IPS DF 19.7 (cell line): ENCODE data around the gene PGR.

ENCODE experiments used
- DNase-seq: peaks from one replicate; pipeline ENCODE4 v3.0.0-alpha.2; 2013; ENCODE audit warnings: low read depth, low spot score

The PGR gene

DNA sequence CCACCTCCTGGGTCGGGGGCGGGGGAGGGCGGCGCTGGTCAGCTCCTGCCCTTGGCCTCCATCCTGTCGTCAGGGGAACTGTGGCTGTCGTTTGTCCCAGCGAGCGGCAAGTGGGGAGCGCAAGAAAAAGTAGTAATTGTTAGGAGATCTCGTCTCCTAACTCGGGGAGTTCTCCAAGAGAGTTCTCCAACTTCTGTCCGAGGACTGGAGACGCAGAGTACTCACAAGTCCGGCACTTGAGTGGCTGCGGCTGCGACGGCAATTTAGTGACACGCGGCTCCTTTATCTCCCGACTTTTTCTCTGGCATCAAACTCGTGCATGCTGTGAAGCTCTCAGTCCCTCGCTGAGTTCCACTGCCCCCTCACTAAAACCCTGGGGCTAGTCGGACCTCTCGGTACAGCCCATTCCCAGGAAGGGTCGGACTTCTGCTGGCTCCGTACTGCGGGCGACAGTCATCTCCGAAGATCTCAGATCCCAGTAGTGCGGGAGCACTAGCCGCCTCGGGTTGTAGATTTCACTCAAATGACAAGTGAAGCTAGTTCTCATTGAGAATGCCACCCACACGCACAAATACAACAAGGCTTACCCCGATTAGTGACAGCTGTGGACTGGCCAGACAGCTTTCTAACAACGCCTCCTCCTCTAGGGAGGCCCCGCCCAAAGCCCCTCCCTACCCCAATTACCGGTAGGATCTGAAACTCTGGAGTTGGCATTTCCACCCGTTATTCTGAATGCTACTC, at the start of gene PGR:
Gene PGR (minus strand): TSS at position 611 of the 741 bp plus-strand sequence. CDS start 743 bp downstream, outside the sequence.
- DNase-seq: no peak

- no peak for DNase-seq
Measured at GRCh38 chr11:101176381-101176780, 46.8 kb upstream of the PGR start.

- DNase-seq: no peak
Measured at GRCh38 chr11:101169944-101170343, 40.3 kb upstream of the PGR start.

DNA sequence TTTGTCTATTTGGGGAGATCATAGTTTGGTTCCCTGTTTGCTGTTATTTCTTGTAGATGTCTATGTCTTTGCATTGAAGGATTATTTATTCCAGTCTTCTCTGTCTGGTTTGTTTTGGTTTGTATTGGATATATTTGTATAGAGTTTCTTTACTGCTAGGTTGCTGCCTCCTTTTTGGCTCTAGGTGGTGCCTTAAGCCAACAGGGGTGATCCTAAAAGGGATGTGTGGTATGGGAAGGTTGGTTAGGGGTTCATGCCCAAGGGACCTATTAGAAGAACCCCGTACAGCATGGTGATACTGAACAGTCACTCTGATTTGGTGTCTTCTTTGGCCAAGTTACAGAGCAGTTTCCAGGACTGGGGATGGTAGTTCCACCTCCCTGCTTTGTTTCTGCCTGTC, 36.4 kb upstream of the PGR start:
- DNase-seq: no peak

DNA sequence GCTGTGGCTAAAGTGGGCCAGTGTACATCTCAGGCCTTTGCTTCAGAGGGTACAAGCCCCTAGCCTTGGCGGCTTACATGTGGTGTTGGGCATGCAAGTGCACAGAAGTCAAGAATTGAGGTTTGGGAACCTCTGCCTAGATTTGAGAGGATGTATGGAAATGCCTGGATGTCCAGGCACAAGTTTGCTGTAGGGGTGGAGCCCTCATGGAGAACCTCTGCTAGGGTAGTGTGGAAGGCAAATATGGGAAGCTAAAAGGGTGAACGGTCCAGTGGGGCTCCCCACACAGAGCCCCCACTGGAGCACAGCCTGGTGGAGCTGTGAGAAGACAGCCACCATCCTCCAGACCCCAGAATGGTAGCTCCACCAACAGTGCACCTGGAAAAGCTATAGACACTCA, 28.5 kb upstream of the PGR start:
- DNase-seq: no peak

DNA sequence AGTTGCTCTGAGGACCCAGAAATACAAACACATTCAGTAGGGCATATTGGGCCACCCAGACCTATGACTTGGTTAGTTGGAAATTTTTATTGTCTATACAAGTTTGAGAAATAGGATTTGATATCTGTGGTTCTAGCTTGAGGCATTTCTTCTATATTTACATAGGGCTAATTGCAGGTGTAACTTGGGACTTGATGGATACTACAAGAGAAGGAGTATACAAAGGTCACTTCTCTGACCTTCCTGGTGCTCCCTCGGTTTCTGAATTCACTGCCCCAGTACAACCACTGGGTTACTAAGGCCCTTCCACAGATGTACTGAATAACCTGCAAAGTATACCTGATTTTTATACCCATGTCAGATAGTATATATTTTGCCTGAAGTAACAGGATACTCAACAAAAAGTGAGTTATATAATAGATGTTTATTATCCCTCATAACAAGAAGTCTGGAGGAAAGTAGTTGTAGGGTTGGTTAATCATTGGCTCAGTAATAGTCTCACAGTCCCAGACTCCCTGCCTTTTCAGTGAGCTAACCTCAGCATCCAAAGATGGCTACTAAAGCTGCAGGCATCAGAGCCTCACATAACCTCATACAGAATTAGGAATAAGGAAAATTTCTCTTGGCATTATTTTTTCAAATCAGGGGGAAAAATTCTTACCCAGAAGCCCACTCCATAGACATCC, 8.8 kb upstream of the PGR start:
- DNase-seq: no peak

DNA sequence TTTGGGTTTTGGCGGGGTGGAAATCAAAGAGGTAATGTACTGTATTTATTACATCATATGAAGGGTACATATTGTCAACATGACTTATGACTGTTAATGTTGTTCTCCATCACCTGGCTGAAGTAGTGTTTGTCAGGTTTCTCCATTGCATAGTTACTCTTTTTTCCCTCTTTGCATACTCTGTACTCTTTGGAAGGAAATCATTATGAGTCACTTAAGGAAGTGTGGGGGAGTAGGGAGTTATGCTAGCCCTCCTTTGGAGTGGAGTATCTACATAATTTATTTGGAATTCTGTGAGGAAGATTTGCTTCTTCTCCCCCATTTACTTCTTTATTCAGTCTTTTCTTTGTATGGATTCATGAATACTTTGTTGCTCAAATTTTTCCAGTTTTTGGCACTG, 3.6 kb upstream of the PGR start:
- DNase-seq: no peak

- no peak for DNase-seq
Measured at GRCh38 chr11:101128571-101129202, 926 bp downstream of the PGR start.

- DNase-seq: no peak
Measured at GRCh38 chr11:101127699-101128570, 1.7 kb downstream of the PGR start.

DNA sequence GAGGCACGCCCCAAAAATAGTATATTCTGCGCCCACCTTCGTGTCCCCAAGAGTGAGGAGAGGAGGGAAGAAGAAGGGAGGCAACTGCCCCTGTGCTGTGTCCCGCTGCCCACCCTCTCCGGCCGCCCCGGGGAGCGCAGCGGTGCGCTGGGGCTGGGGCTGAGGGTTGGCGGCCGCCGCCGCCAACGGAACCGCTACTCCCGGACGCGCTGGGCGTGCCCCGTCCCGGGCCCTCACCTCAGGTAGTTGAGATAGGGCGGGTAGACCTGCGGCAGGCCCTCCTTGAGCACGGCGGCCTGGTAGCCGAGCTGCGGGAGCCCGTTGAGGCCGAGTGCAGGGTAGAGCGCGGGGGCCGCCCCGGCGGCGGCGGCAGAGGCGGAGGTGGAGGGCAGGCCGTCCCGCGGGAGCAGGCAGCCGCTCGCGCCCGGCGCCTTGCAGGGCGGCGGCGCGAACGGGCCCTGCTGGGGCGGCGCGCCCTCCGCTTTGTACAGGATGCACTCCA, 2.4 kb downstream of the PGR start:
- DNase-seq: no peak

GRCh38 chr11:101126551-101127196, 2.9 kb downstream of the PGR start:
- no peak for DNase-seq

- no peak for DNase-seq
Measured at GRCh38 chr11:101115671-101116160, 13.9 kb downstream of the PGR start.

DNA sequence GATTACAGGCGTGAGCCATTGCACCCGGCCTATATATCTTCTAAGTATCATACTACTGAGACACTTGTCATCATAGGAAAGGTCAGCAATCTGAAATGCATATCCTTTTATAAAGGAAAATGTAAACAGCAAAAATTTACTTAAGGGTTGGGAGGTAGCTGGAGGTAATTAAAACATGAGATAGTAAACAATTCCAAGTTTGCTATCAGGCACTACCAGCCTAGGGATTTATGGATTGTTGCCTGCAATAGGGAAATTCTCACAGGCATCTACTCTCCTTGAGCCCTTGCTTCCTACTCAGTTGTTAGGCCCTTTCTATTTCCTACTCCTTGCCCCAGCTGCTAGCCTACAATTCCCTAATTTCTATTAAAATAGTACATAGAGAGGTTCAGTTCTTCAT, 16.1 kb downstream of the PGR start:
- DNase-seq: no peak

DNA sequence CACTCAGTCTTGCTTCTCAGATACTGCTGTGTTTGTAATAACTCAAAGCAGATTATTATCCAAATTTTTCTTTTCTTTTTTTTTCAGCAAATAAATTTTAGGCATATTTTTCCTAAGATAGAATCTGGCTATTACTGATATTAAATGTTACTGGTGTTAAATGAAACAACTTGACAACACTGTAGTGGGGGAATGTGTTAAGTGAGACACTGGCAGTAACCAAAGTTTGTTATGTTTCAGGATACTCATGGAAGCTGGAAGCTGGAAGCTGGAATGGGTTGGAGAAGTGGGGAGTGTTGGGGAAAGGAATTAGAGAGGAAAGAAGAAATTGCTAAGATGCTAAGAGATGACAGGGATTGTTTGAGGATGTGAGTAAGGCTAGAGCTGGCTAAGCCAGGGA, 24.9 kb downstream of the PGR start:
- DNase-seq: no peak

DNA sequence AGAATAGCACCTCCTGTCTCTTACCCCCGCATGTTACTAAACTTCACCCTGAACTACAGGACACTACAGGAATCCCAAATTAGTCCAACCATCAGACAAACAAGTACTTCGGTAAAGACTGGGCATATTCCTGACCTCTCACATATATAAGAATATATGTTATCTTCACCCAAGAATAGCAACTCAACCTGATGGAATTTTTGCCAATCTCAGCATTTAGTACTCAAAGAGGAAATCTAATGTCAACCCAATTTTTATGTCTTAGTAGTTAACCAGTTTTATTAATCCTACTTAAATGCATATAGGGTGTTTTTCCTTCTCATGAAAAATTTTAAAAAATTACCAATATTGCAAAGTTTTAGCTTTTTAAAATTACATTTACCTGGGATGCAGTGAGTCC, 26.2 kb downstream of the PGR start:
- DNase-seq: no peak

GRCh38 chr11:101100601-101101000, 29.0 kb downstream of the PGR start:
- DNase-seq: no peak

GRCh38 chr11:101096036-101096704, 33.4 kb downstream of the PGR start:
- DNase-seq: no peak

GRCh38 chr11:101091781-101092180, 37.8 kb downstream of the PGR start:
- DNase-seq: no peak

DNA sequence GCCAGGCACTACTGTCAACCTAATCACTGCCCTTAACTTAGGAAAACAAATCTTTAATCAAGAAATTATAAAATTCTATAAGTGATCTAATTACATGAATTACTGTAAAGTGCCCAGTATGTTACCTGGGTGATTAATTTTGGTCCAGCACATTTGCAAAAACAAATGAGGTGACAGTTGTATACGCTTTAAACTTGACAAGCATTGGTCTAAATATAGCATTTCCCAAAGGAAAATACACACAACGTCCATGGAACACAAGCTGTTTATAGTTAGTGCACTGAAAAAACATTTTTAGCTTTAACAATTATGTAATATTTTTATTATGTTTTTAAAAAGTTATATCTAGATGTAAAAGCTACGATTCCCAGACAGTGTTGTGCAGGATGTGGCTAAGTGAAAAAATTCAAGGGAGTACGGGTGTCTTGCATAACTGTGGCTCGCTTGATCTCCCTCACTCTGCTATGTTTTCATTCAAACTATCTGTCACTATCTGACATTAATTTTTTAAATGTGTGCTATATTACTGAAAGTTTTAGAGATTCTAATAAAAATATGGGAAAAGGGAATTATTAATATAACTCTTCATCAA, 38.8 kb downstream of the PGR start:
- DNase-seq: no peak

GRCh38 chr11:101083335-101083734, 46.3 kb downstream of the PGR start:
- DNase-seq: no peak
